HUES6 (cell line): ENCODE data around the gene CRIM1.

Experiments
- H3K27ac ChIP-seq: 2 replicates; pipeline ENCODE4 v1.7.0; 2013; ENCODE audit warnings: low read depth, mild to moderate bottlenecking, low read length, inconsistent platforms
- H3K27me3 ChIP-seq: 2 replicates; pipeline ENCODE4 v1.6.1; 2013; ENCODE audit warnings: low read length; ENCODE audit not compliant: control insufficient read depth, insufficient read depth
- H3K36me3 ChIP-seq: 2 replicates; pipeline ENCODE4 v1.6.1; 2013; ENCODE audit warnings: low read length; ENCODE audit not compliant: control insufficient read depth, insufficient read depth
- H3K4me1 ChIP-seq: 2 replicates; pipeline ENCODE4 v1.6.1; 2013; ENCODE audit warnings: low read length; ENCODE audit not compliant: control insufficient read depth, insufficient read depth
- H3K4me3 ChIP-seq: 2 replicates; pipeline ENCODE4 v1.5.1; 2013; ENCODE audit warnings: low read depth, low read length
- H3K9ac ChIP-seq: one replicate; pipeline ENCODE4 v1.6.1; 2013; ENCODE audit warnings: mild to moderate bottlenecking, low read length
- H3K9me3 ChIP-seq: 2 replicates; pipeline ENCODE4 v1.6.1; 2013; ENCODE audit warnings: low read depth, low read length; ENCODE audit not compliant: control insufficient read depth, insufficient read depth

The CRIM1 gene

DNA sequence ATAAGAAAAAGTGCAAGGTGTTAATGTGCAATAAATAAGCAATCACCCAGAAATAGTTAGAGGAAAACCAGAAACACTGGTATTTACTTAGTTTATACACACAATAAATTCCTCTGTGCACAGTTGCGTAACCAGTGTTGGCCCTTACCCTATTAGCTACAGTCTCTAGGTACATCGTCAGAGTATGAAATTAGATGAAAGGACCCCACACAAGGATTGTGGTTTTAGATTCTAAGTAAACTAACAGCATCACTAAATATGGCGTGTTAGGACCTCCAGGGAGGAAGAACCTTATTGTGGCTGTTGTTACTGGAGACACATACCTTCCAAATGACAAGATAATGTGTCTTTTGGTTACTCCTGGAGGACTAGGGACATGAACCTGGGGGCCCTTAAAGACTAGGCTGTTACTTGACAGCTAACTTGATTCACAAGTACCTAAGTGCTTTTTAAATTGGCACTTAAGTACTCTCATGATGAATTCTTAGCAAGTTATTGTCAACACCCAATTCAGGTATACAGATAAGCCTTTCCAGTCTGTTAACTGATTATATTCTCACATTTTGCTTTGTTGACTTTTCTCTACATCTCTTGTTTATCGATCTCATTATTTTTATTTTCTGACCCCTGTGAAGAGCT, 127.1 kb downstream of the CRIM1 start:
- Histone ChIP-seq H3K4me1 (peaks cover 19% of the 10 kb centered on the region), H3K27me3 (no peaks in the 10 kb centered on the region), H3K27ac (no peak overlapping the region), H3K9me3 (no peaks in the 10 kb centered on the region), H3K4me3 (no peak overlapping the region), H3K9ac (no peak overlapping the region), H3K36me3 (peaks cover 76% of the 10 kb centered on the region)

DNA sequence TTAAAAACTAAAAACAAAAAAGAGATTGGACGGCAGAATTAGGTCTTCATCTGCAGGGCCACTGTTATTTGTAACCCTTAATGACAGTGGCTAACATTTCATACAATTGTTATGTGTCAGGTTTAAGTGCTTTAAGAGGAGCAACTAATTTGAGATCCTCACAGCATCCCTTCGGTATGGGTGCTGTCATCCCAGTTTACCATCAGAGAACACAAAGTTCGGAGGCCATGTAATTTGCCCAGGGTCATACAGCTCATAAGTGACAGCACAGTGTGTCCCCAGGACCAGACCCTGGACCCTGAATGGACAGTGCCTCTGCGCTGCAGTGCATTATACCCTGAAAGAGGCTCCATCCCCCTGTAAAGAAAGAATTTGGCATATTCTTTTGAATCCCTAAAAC, 127.7 kb downstream of the CRIM1 start:
- Histone ChIP-seq H3K9ac (no peak overlapping the region), H3K27me3 (no peaks in the 10 kb centered on the region), H3K9me3 (no peaks in the 10 kb centered on the region), H3K36me3 (peaks cover 71% of the 10 kb centered on the region), H3K4me3 (no peak overlapping the region), H3K4me1 (peaks cover 19% of the 10 kb centered on the region), H3K27ac (no peak overlapping the region)

DNA sequence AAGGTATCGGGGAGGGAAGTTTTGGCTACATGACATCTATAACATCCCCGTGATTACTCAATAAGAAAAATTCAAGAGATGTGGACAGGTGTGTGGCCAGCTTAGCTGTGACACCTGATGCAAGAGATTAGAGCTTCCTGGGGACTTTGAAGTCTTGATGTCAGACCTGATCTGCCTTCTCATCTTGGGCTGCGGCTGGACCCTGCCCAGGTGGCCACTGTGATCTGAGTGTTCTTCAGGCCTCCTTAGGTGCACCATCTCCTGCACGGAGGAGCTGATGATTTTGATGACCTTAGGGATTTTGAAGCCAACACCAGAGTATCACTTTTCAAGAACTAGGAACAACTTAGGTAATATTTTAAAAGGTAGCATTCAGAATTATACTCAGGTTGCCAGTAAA, 128.9 kb downstream of the CRIM1 start:
- H3K4me1 ChIP-seq = peaks cover 20% of the 10 kb centered on the region
- H3K4me3 ChIP-seq = no peak overlapping the region
- no peak overlapping the region for H3K9ac ChIP-seq
- peaks cover 64% of the 10 kb centered on the region for H3K36me3 ChIP-seq
- H3K27me3 ChIP-seq = no peaks in the 10 kb centered on the region
- H3K27ac ChIP-seq = no peak overlapping the region
- no peaks in the 10 kb centered on the region for H3K9me3 ChIP-seq

GRCh38 chr2:36485521-36485920, 129.9 kb downstream of the CRIM1 start:
- Histone ChIP-seq H3K27ac (no peak overlapping the region), H3K4me1 (peaks cover 16% of the 10 kb centered on the region; the same call in 1 of the 2 replicates), H3K9me3 (no peaks in the 10 kb centered on the region), H3K4me3 (no peak overlapping the region), H3K27me3 (no peaks in the 10 kb centered on the region), H3K36me3 (peaks cover 54% of the 10 kb centered on the region), H3K9ac (no peak overlapping the region)

DNA sequence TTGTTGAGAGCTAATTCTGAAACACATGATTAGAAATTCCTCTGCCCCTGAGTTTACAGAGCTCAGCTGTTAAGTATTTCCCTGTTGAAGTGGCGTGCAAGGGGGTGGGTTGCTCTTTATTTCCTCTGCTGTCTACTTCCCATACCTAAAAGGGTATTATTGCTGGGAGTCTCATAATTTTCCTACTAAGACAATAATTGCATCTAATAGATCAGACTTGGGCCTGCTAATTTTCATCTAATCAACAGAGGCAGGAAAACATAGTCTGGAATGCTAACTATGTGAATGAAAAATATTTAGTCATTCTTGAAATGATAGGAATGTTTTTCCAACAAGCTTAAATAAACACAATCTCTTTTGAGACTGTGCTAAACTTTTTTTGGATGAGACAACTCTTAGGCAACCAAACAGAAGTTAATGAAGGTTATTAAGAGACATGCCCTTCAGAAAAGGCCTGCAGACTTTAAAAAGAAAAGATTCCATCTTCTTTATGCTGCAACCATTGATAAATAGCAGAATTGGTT, 131.0 kb downstream of the CRIM1 start:
- H3K4me1 ChIP-seq = peaks cover 16% of the 10 kb centered on the region; the same call in 1 of the 2 replicates
- peaks cover 43% of the 10 kb centered on the region for H3K36me3 ChIP-seq
- H3K4me3 ChIP-seq = no peak overlapping the region
- H3K9ac ChIP-seq = no peak overlapping the region
- H3K27ac ChIP-seq = peak overlapping the region; percentile 33
- H3K9me3 ChIP-seq = no peaks in the 10 kb centered on the region
- H3K27me3 ChIP-seq = no peaks in the 10 kb centered on the region

GRCh38 chr2:36487947-36488346, 132.4 kb downstream of the CRIM1 start:
- H3K9ac ChIP-seq = no peak overlapping the region
- H3K27ac ChIP-seq = no peak overlapping the region
- H3K27me3 ChIP-seq = no peaks in the 10 kb centered on the region
- no peak overlapping the region for H3K4me3 ChIP-seq
- H3K4me1 ChIP-seq = peaks cover 20% of the 10 kb centered on the region; the same call in 1 of the 2 replicates
- no peaks in the 10 kb centered on the region for H3K9me3 ChIP-seq
- peaks cover 30% of the 10 kb centered on the region for H3K36me3 ChIP-seq

- Histone ChIP-seq H3K9ac (no peak overlapping the region), H3K36me3 (peaks cover 17% of the 10 kb centered on the region; the same call in 1 of the 2 replicates), H3K9me3 (no peaks in the 10 kb centered on the region), H3K4me3 (no peak overlapping the region), H3K4me1 (peaks cover 25% of the 10 kb centered on the region; the same call in 1 of the 2 replicates), H3K27ac (no peak overlapping the region), H3K27me3 (no peaks in the 10 kb centered on the region)
Measured at GRCh38 chr2:36489281-36489680, 133.7 kb downstream of the CRIM1 start.

- Histone ChIP-seq H3K9me3 (no peaks in the 10 kb centered on the region), H3K27me3 (no peaks in the 10 kb centered on the region), H3K4me1 (peaks cover 25% of the 10 kb centered on the region; the same call in 1 of the 2 replicates), H3K27ac (no peak overlapping the region), H3K36me3 (peaks cover 5% of the 10 kb centered on the region; the same call in 1 of the 2 replicates), H3K4me3 (no peak overlapping the region), H3K9ac (no peak overlapping the region)
Measured at GRCh38 chr2:36490749-36491148, 135.2 kb downstream of the CRIM1 start.

GRCh38 chr2:36492216-36492945, 136.8 kb downstream of the CRIM1 start:
- Histone ChIP-seq H3K27me3 (no peaks in the 10 kb centered on the region), H3K27ac (no peak overlapping the region), H3K9me3 (no peaks in the 10 kb centered on the region), H3K36me3 (peaks cover 5% of the 10 kb centered on the region; the same call in 1 of the 2 replicates), H3K4me1 (peaks cover 13% of the 10 kb centered on the region; the same call in 1 of the 2 replicates), H3K4me3 (no peak overlapping the region), H3K9ac (no peak overlapping the region)

DNA sequence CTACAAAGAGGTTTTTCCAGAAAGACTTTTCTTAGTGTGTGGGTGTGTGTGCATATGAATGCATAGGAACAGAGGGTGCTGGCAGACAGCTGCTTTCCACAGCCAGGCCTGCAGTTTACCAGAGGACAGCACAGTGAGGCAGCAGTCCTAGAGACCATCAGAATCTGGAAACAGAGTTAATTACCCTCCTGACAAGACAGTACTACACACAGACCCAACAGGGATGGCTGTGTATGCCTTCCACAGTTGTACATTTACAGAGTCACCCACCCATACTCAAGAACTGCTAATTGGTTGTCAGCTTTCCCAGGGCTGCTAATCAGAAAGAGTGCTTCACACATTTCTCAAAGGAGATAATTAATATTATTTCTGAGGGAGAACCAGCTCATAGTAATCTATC, 137.7 kb downstream of the CRIM1 start:
- H3K4me1 ChIP-seq = peaks cover 13% of the 10 kb centered on the region; the same call in 1 of the 2 replicates
- H3K4me3 ChIP-seq = no peak overlapping the region
- H3K9ac ChIP-seq = no peak overlapping the region
- H3K36me3 ChIP-seq = peaks cover 6% of the 10 kb centered on the region; the same call in 1 of the 2 replicates
- H3K27me3 ChIP-seq = no peaks in the 10 kb centered on the region
- no peaks in the 10 kb centered on the region for H3K9me3 ChIP-seq
- no peak overlapping the region for H3K27ac ChIP-seq

GRCh38 chr2:36497570-36498163, 142.1 kb downstream of the CRIM1 start:
- no peak overlapping the region for H3K9ac ChIP-seq
- peaks cover 39% of the 10 kb centered on the region for H3K36me3 ChIP-seq
- H3K27me3 ChIP-seq = no peaks in the 10 kb centered on the region
- no peak overlapping the region for H3K4me3 ChIP-seq
- no peak overlapping the region for H3K27ac ChIP-seq
- peaks cover 4% of the 10 kb centered on the region; the same call in 1 of the 2 replicates for H3K4me1 ChIP-seq
- no peaks in the 10 kb centered on the region for H3K9me3 ChIP-seq
